ENCODE results near the gene ATP5F1B. TPM values are rescaled to one million over a fixed set of nuclear protein-coding genes. Genes with fewer than 3 reads are reported as not detected.

Gene ATP5F1B
- total and polyA plus RNA-seq, 9 of the 15 experiments (the other 6 are each of a cell fraction or from before 2014, with no cell fraction given): 908 to 3,125 (median 1,482) TPM

DNA sequence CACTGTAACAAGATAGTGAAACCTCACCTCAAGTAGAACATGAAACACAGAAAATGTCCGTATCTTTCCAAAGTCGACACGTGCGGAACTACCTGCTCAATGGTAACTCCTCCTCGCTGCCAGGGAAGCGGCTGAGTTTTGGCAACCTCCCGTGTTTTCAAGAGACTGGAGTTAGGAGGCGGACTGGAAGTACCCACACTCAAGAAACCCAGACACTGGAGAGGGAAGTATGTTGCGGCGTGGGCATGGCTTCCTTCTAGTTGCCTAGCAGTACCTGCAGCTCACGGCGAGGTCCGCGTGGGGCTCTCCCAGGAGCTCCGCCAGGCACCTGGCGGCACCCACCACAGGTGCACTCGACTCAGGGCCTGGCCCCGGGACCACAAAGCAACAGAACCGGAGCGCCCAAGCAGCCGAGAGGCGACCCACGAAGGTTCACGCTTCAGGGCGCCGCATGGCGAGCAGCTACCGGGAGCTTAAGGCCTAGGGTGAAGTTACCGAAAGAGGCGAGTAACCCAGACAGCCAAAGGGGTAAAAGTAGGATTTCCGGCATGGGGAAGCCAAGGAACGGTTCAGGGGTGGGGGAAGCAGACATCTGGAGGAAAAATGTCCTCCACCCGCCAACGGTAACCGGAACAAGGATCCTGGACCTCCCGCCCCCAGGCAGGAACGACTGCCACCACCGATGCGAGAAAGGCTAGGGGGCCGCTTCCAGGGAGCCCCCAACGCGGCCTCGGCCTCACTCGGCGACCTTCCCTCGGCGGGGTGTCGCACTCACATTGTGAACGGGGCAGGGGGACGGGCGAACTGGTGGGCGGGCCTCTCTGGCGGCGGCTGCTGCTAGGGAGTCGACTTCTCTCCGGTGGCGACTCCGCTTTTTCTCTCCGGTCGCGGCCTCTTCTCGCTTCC is 41.7 kb upstream of the ATP5F1B start (continued):
- TF ChIP-seq, protein P1, sequence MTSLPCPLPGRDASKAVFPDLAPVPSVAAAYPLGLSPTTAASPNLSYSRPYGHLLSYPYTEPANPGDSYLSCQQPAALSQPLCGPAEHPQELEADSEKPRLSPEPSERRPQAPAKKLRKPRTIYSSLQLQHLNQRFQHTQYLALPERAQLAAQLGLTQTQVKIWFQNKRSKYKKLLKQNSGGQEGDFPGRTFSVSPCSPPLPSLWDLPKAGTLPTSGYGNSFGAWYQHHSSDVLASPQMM (CRISPR knock-in tag; IDR thresholded peaks at IDR 0.05): no peak
- TF ChIP-seq E2F3 (CRISPR knock-in tag; IDR thresholded peaks at IDR 0.05) (no peak; the same call in 1 of the 2 replicates), ZNF644 (tag; IDR thresholded peaks at IDR 0.05; ENCODE audit: low read depth) (no peak), ZNF384 (IDR thresholded peaks at IDR 0.05; ENCODE audit: low read depth, low read length) (no peak), CHD2 (IDR thresholded peaks at IDR 0.05; ENCODE audit: low read depth, low read length) (0 out of 2 replicates have a peak, but pooled peaks have one; percentile 22)
- TF ChIP-seq, protein P2, sequence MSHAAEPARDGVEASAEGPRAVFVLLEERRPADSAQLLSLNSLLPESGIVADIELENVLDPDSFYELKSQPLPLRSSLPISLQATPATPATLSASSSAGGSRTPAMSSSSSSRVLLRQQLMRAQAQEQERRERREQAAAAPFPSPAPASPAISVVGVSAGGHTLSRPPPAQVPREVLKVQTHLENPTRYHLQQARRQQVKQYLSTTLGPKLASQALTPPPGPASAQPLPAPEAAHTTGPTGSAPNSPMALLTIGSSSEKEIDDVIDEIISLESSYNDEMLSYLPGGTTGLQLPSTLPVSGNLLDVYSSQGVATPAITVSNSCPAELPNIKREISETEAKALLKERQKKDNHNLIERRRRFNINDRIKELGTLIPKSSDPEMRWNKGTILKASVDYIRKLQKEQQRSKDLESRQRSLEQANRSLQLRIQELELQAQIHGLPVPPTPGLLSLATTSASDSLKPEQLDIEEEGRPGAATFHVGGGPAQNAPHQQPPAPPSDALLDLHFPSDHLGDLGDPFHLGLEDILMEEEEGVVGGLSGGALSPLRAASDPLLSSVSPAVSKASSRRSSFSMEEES (CRISPR knock-in tag; IDR thresholded peaks at IDR 0.05): no peak
- TF ChIP-seq, protein P3, sequence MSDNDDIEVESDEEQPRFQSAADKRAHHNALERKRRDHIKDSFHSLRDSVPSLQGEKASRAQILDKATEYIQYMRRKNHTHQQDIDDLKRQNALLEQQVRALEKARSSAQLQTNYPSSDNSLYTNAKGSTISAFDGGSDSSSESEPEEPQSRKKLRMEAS (CRISPR knock-in tag; IDR thresholded peaks at IDR 0.05): peak; percentile 58; the same call in 1 of the 2 replicates
- TF ChIP-seq, protein P4, sequence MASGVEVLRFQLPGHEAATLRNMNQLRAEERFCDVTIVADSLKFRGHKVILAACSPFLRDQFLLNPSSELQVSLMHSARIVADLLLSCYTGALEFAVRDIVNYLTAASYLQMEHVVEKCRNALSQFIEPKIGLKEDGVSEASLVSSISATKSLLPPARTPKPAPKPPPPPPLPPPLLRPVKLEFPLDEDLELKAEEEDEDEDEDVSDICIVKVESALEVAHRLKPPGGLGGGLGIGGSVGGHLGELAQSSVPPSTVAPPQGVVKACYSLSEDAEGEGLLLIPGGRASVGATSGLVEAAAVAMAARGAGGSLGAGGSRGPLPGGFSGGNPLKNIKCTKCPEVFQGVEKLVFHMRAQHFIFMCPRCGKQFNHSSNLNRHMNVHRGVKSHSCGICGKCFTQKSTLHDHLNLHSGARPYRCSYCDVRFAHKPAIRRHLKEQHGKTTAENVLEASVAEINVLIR (CRISPR knock-in tag; IDR thresholded peaks at IDR 0.05): no peak
